ENCODE results near the gene PAK2. TPM values are rescaled to one million over a fixed set of nuclear protein-coding genes. Genes with fewer than 3 reads are reported as not detected.
A peak's percentile ranks its signal among the peaks of the same experiment; 100 is the strongest.
"Not testable (repeated sequence)": the region's sequence is repeated elsewhere in the genome, so short reads cannot be mapped to it uniquely, and the experiment has no call there.

Gene PAK2
- total RNA-seq, 1 donor from 2014 or later, result 96.4 TPM

- no peak overlapping the region for H3K27ac Mint-ChIP-seq (ENCODE audit: unreplicated experiment)
- H3K4me3 Mint-ChIP-seq, result no peak overlapping the region
- H3K36me3 Mint-ChIP-seq (ENCODE audit: low read depth), result no peaks in the 10 kb centered on the region
- no peaks in the 10 kb centered on the region for H3K9me3 Mint-ChIP-seq
- no peak for TF ChIP-seq CTCF (conservative IDR thresholded peaks at IDR 0.05)
- H3K4me1 Mint-ChIP-seq, result peaks cover 7% of the 10 kb centered on the region
- DNase-seq (ENCODE audit: low read depth, low spot score), result no peak
- H3K27me3 Mint-ChIP-seq (ENCODE audit: low read depth), result no peaks in the 10 kb centered on the region
Observed at GRCh38 chr3:196707566-196707965, 32.1 kb upstream of the PAK2 start.

- H3K4me3 Mint-ChIP-seq, result no peak overlapping the region
- H3K36me3 Mint-ChIP-seq (ENCODE audit: low read depth), result no peaks in the 10 kb centered on the region
- no peaks in the 10 kb centered on the region for H3K9me3 Mint-ChIP-seq
- H3K27ac Mint-ChIP-seq (ENCODE audit: unreplicated experiment), result no peak overlapping the region
- TF ChIP-seq CTCF (conservative IDR thresholded peaks at IDR 0.05), result no peak
- H3K27me3 Mint-ChIP-seq (ENCODE audit: low read depth), result no peaks in the 10 kb centered on the region
- DNase-seq (ENCODE audit: low read depth, low spot score), result no peak
- H3K4me1 Mint-ChIP-seq, result peaks cover 15% of the 10 kb centered on the region
Observed at GRCh38 chr3:196708467-196708866, 31.2 kb upstream of the PAK2 start.

GRCh38 chr3:196711838-196712513 lies 27.7 kb upstream of the PAK2 start, which contains the start of the genes CEP19 and PIGX:
Gene CEP19, minus strand, starts transcription at chr3:196712250. Its CDS starts 3,593 bp downstream, at chr3:196708657.
Gene PIGX, plus strand, starts transcription at chr3:196712377.
- no peaks in the 10 kb centered on the region for H3K36me3 Mint-ChIP-seq (ENCODE audit: low read depth)
- H3K4me3 Mint-ChIP-seq, result peak within 1 kb of the TSS; percentile 95
- no peaks in the 10 kb centered on the region for H3K27me3 Mint-ChIP-seq (ENCODE audit: low read depth)
- no peak for TF ChIP-seq CTCF (conservative IDR thresholded peaks at IDR 0.05)
- peak within 1 kb of the TSS; percentile 87 for H3K27ac Mint-ChIP-seq (ENCODE audit: unreplicated experiment)
- no peaks in the 10 kb centered on the region for H3K9me3 Mint-ChIP-seq
- peak; percentile 78 for DNase-seq (ENCODE audit: low read depth, low spot score)
- peaks cover 20% of the 10 kb centered on the region for H3K4me1 Mint-ChIP-seq

- H3K36me3 Mint-ChIP-seq (ENCODE audit: low read depth), result peaks cover 3% of the 10 kb centered on the region
- H3K27me3 Mint-ChIP-seq (ENCODE audit: low read depth), result no peaks in the 10 kb centered on the region
- H3K4me1 Mint-ChIP-seq, result peaks cover 20% of the 10 kb centered on the region
- TF ChIP-seq CTCF (conservative IDR thresholded peaks at IDR 0.05), result peak; percentile 17
- no peaks in the 10 kb centered on the region for H3K9me3 Mint-ChIP-seq
- peak overlapping the region; percentile 92 for H3K4me3 Mint-ChIP-seq
- no peak for DNase-seq (ENCODE audit: low read depth, low spot score)
- no peak overlapping the region for H3K27ac Mint-ChIP-seq (ENCODE audit: unreplicated experiment)
Observed at GRCh38 chr3:196712514-196713413, 26.9 kb upstream of the PAK2 start.

GRCh38 chr3:196717162-196717561 lies 22.5 kb upstream of the PAK2 start:
- H3K9me3 Mint-ChIP-seq, result peaks cover 13% of the 10 kb centered on the region
- not testable (repeated sequence) for H3K27ac Mint-ChIP-seq (ENCODE audit: unreplicated experiment); H3K27me3 Mint-ChIP-seq (ENCODE audit: low read depth); DNase-seq (ENCODE audit: low read depth, low spot score)
- H3K4me1 Mint-ChIP-seq, result peaks cover 14% of the 10 kb centered on the region
- H3K4me3 Mint-ChIP-seq, result peak overlapping the region; percentile 16
- peaks cover 25% of the 10 kb centered on the region for H3K36me3 Mint-ChIP-seq (ENCODE audit: low read depth)
